Measurements from ENCODE around the gene MYOD1. TPM values are rescaled to one million over a fixed set of nuclear protein-coding genes. Genes with fewer than 3 reads are reported as not detected.
A peak's percentile ranks its signal among the peaks of the same experiment; 100 is the strongest.

MYOD1 gene
- total and polyA plus RNA-seq, 9 of the 15 experiments (the other 6 are each of a cell fraction or from before 2014, with no cell fraction given) = not detected

DNA sequence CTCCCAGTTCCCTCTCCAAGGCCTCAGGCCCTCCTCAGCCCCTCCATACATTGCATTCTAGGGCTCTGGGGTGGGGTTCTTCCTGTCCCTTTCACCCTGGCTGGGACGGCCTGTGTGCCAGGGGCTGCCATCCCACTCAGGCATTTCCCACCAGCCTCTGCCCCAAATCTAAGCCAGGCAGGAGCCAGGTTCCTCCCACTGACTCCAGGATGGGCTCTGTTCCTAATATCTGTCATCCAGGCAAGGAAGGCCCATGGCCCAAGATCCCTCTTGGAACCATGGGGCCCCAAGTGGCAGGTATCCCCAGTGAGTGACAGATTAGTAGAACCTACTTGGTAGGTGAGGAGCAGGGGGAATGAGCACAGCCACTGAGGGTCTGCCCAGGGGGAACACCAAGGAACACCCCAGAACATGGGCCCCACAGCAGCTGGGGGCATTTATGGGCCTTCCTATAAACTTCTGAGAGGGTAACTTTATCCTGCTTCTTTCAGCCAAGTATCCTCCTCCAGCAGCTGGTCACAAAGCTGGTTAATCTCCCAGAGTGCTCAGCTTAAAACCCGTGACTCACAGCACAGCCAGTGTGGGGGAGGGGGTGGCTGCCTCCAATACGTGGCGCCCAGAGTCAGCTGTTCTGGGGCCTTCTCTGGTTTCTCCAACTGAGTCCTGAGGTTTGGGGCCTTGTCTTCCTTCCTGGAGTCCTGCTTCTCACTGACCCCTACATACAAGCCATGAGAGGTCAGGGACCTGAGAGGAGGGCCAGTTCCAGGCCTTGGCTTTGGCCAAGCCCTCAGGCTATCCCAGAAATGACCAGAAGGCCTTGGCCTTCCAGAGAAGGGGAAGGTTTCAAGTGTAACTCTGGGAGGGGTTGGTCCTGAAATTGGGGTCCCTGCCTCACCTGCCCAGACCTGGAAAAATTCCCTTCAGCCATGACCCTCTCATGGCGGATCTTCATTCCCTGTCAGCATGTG, 19.9 kb upstream of the MYOD1 start (continued):
- TF ChIP-seq, protein P1, sequence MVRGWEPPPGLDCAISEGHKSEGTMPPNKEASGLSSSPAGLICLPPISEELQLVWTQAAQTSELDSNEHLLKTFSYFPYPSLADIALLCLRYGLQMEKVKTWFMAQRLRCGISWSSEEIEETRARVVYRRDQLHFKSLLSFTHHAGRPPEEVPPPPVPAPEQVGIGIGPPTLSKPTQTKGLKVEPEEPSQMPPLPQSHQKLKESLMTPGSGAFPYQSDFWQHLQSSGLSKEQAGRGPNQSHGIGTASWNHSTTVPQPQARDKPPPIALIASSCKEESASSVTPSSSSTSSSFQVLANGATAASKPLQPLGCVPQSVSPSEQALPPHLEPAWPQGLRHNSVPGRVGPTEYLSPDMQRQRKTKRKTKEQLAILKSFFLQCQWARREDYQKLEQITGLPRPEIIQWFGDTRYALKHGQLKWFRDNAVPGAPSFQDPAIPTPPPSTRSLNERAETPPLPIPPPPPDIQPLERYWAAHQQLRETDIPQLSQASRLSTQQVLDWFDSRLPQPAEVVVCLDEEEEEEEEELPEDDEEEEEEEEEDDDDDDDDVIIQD (CRISPR knock-in tag; IDR thresholded peaks at IDR 0.05) = no peak
- TF ChIP-seq MLX (CRISPR knock-in tag; conservative IDR thresholded peaks at IDR 0.05) = no peak
- peak; percentile 23 for TF ChIP-seq TAF9B (IDR thresholded peaks at IDR 0.05; ENCODE audit: partially characterized antibody)
- peak; percentile 48; the same call in 1 of the 2 replicates for TF ChIP-seq JUN (IDR thresholded peaks at IDR 0.05; ENCODE audit: borderline replicate concordance, low read depth, low read length)
- TF ChIP-seq JUN (CRISPR knock-in tag; IDR thresholded peaks at IDR 0.05; ENCODE audit: borderline replicate concordance) = no peak
- no peak for TF ChIP-seq NCOA1 (IDR thresholded peaks at IDR 0.05; ENCODE audit: low read depth)
- no peak for TF ChIP-seq ZNF436 (CRISPR knock-in tag; IDR thresholded peaks at IDR 0.05)
- no peak for TF ChIP-seq CHCHD3 (CRISPR knock-in tag; IDR thresholded peaks at IDR 0.05)
- no peak for TF ChIP-seq TAF15 (IDR thresholded peaks at IDR 0.05; ENCODE audit: low read depth, low read length)
- TF ChIP-seq CBFA2T2 (conservative IDR thresholded peaks at IDR 0.05) = peak; percentile 38
- TF ChIP-seq POU5F1 (IDR thresholded peaks at IDR 0.05; ENCODE audit: borderline replicate concordance, low read depth, low read length, partially characterized antibody) = no peak
- TF ChIP-seq, protein P2, sequence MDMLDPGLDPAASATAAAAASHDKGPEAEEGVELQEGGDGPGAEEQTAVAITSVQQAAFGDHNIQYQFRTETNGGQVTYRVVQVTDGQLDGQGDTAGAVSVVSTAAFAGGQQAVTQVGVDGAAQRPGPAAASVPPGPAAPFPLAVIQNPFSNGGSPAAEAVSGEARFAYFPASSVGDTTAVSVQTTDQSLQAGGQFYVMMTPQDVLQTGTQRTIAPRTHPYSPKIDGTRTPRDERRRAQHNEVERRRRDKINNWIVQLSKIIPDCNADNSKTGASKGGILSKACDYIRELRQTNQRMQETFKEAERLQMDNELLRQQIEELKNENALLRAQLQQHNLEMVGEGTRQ (CRISPR knock-in tag; IDR thresholded peaks at IDR 0.05) = 0 out of 2 replicates have a peak, but pooled peaks have one; percentile 14
- no peak for TF ChIP-seq TRIM28 (IDR thresholded peaks at IDR 0.05)
- TF ChIP-seq, protein P3, sequence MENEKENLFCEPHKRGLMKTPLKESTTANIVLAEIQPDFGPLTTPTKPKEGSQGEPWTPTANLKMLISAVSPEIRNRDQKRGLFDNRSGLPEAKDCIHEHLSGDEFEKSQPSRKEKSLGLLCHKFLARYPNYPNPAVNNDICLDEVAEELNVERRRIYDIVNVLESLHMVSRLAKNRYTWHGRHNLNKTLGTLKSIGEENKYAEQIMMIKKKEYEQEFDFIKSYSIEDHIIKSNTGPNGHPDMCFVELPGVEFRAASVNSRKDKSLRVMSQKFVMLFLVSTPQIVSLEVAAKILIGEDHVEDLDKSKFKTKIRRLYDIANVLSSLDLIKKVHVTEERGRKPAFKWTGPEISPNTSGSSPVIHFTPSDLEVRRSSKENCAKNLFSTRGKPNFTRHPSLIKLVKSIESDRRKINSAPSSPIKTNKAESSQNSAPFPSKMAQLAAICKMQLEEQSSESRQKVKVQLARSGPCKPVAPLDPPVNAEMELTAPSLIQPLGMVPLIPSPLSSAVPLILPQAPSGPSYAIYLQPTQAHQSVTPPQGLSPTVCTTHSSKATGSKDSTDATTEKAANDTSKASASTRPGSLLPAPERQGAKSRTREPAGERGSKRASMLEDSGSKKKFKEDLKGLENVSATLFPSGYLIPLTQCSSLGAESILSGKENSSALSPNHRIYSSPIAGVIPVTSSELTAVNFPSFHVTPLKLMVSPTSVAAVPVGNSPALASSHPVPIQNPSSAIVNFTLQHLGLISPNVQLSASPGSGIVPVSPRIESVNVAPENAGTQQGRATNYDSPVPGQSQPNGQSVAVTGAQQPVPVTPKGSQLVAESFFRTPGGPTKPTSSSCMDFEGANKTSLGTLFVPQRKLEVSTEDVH (IDR thresholded peaks at IDR 0.05; ENCODE audit: low read depth, partially characterized antibody) = no peak
- TF ChIP-seq EZH2 (IDR thresholded peaks at IDR 0.05; ENCODE audit: borderline replicate concordance, low read depth, low read length) = no peak
- TF ChIP-seq MCM5 (IDR thresholded peaks at IDR 0.05; ENCODE audit: low read depth) = no peak
- TF ChIP-seq MTF1 (CRISPR knock-in tag; IDR thresholded peaks at IDR 0.05; ENCODE audit: borderline replicate concordance) = no peak
- TF ChIP-seq MEF2A (IDR thresholded peaks at IDR 0.05; ENCODE audit: control insufficient read depth, low read depth, low read length) = no peak
- TF ChIP-seq ZNF175 (CRISPR knock-in tag; IDR thresholded peaks at IDR 0.05; ENCODE audit: low read depth) = peak; percentile 86
- TF ChIP-seq, protein P4, sequence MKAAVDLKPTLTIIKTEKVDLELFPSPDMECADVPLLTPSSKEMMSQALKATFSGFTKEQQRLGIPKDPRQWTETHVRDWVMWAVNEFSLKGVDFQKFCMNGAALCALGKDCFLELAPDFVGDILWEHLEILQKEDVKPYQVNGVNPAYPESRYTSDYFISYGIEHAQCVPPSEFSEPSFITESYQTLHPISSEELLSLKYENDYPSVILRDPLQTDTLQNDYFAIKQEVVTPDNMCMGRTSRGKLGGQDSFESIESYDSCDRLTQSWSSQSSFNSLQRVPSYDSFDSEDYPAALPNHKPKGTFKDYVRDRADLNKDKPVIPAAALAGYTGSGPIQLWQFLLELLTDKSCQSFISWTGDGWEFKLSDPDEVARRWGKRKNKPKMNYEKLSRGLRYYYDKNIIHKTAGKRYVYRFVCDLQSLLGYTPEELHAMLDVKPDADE (conservative IDR thresholded peaks at IDR 0.05; ENCODE audit: control insufficient read depth, low read depth, low read length) = no peak
